A549 (cell line): ENCODE measurements around the gene RPS6KA2.

Experiments used
- CEBPB ChIP-seq, 2 experiments: fragments of >200 bp in 1 of 2; sonication (Bioruptor Twin) in 1 of 2; formaldehyde crosslinking in 1 of 2; IDR thresholded peaks; 2 replicates each; pipeline ENCODE4 v1.6.1; 2012 to 2016
- CHD4 ChIP-seq: fragments of 200-600 bp; sonication (generic); IDR thresholded peaks from 2 replicates; pipeline ENCODE4 v1.6.1; 2016; ENCODE audit warnings: antibody characterized with exemption, mild to moderate bottlenecking, borderline replicate concordance
- EHMT2 ChIP-seq: fragments of 200-600 bp; sonication (generic); IDR thresholded peaks from 2 replicates; pipeline ENCODE4 v1.6.1; 2016; ENCODE audit warnings: antibody characterized with exemption, low read depth, mild to moderate bottlenecking, moderate library complexity
- EP300 ChIP-seq, 2 experiments: fragments of >200 bp; sonication (Bioruptor Twin); formaldehyde crosslinking; IDR thresholded peaks; 2 replicates in 1 of 2; 3 replicates in 1 of 2; pipeline ENCODE4 v1.6.1; 2016 to 2017
- ESRRA ChIP-seq: fragments of 150-350 bp; IDR thresholded peaks from 2 replicates; pipeline ENCODE4 v1.6.1; 2014; ENCODE audit warnings: mild to moderate bottlenecking, low read length, borderline replicate concordance
- KDM1A ChIP-seq: fragments of 200-600 bp; sonication (generic); IDR thresholded peaks from 2 replicates; pipeline ENCODE4 v1.6.1; 2016; ENCODE audit warnings: low read depth, mild to moderate bottlenecking
- RAD21 ChIP-seq, 2 experiments: fragments of >200 bp in 1 of 2; sonication (Bioruptor Twin) in 1 of 2; formaldehyde crosslinking in 1 of 2; IDR thresholded peaks in 1 of 2; conservative IDR thresholded peaks in 1 of 2; 2 replicates in 1 of 2; 3 replicates in 1 of 2; pipeline ENCODE4 v1.6.1; 2012 to 2018; ENCODE audit warnings: inconsistent platforms in 1 of 2
- RCOR1 ChIP-seq: fragments of 150-350 bp; IDR thresholded peaks from 2 replicates; pipeline ENCODE4 v1.6.1; 2014; ENCODE audit warnings: antibody characterized with exemption, low read length, low read depth
- SMC3 ChIP-seq: fragments of >200 bp; sonication (Bioruptor Twin); formaldehyde crosslinking; IDR thresholded peaks from 3 replicates; pipeline ENCODE4 v1.6.1; 2018; ENCODE audit warnings: inconsistent platforms
- ZNF302 ChIP-seq: fragments of 250-450 bp; sonication (Bioruptor Pico); IDR thresholded peaks from 2 replicates; pipeline ENCODE4 v1.9.0; 2021; ENCODE audit warnings: inconsistent platforms, mild to moderate bottlenecking, moderate library complexity
- TF ChIP-seq, protein P1 (sequence below): fragments of >200 bp; sonication (Bioruptor Twin); formaldehyde crosslinking; IDR thresholded peaks from 3 replicates; pipeline ENCODE4 v1.5.1; 2016

GRCh38 chr6:166436195-166437139 is 190.6 kb downstream of the RPS6KA2 start:
- TF ChIP-seq EHMT2 (no peak), RCOR1 (no peak), ESRRA (no peak), RAD21 (conservative IDR thresholded peaks at IDR 0.05 in 1 of 2, IDR thresholded peaks at IDR 0.05 in 1 of 2) (no peak), CEBPB (IDR thresholded peaks at IDR 0.05) (no peak), EP300 (IDR thresholded peaks at IDR 0.05) (no peak), CHD4 (no peak), KDM1A (no peak), SMC3 (no peak), ZNF302 (CRISPR knock-in tag) (no peak)
- TF ChIP-seq, protein P1, sequence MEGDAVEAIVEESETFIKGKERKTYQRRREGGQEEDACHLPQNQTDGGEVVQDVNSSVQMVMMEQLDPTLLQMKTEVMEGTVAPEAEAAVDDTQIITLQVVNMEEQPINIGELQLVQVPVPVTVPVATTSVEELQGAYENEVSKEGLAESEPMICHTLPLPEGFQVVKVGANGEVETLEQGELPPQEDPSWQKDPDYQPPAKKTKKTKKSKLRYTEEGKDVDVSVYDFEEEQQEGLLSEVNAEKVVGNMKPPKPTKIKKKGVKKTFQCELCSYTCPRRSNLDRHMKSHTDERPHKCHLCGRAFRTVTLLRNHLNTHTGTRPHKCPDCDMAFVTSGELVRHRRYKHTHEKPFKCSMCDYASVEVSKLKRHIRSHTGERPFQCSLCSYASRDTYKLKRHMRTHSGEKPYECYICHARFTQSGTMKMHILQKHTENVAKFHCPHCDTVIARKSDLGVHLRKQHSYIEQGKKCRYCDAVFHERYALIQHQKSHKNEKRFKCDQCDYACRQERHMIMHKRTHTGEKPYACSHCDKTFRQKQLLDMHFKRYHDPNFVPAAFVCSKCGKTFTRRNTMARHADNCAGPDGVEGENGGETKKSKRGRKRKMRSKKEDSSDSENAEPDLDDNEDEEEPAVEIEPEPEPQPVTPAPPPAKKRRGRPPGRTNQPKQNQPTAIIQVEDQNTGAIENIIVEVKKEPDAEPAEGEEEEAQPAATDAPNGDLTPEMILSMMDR: no peak
